Amygdala (tissue), 56 donors: ENCODE data around the gene HTR6.
A peak's percentile ranks its signal among the peaks of the same experiment; 100 is the strongest.
"Not testable (repeated sequence)": the region's sequence is repeated elsewhere in the genome, so short reads cannot be mapped to it uniquely, and the experiment has no call there.

ENCODE experiments used
- DNase-seq, 56 donors: peaks; one replicate each; lab custom pipeline; 2025; lab: John Stamatoyannopoulos, UW

The HTR6 gene

GRCh38 chr1:19664453-19665185 lies at the start of gene HTR6:
Gene HTR6, plus strand, starts transcription at chr1:19664875. Its CDS starts 879 bp downstream, at chr1:19665754.
- peak in 1 of 56 donors; percentile 22 for DNase-seq

GRCh38 chr1:19615438-19615837 lies 49.2 kb upstream of the HTR6 start:
- DNase-seq: no peak

GRCh38 chr1:19616489-19616888 lies 48.2 kb upstream of the HTR6 start:
- no peak for DNase-seq

- DNase-seq: no peak
These were observed 47.3 kb upstream of the HTR6 start for GRCh38 chr1:19617376-19617775.

GRCh38 chr1:19618428-19618827 lies 46.2 kb upstream of the HTR6 start:
- no peak for DNase-seq

GRCh38 chr1:19619697-19620384 lies 44.8 kb upstream of the HTR6 start:
- no peak for DNase-seq

GRCh38 chr1:19620786-19621185 lies 43.9 kb upstream of the HTR6 start:
- no peak for DNase-seq

GRCh38 chr1:19621274-19621950 lies 43.3 kb upstream of the HTR6 start:
- no peak for DNase-seq

GRCh38 chr1:19622204-19622603 lies 42.5 kb upstream of the HTR6 start:
- no peak for DNase-seq

- no peak for DNase-seq
These were observed 41.2 kb upstream of the HTR6 start for GRCh38 chr1:19623523-19623922.

- DNase-seq: no peak
These were observed 39.3 kb upstream of the HTR6 start for GRCh38 chr1:19625291-19625937.

GRCh38 chr1:19628879-19629278 lies 35.8 kb upstream of the HTR6 start:
- DNase-seq: peak in 17 of 56 donors; percentile 6 to 53 (median 34)

- no peak for DNase-seq
These were observed 35.3 kb upstream of the HTR6 start for GRCh38 chr1:19629357-19629756.

GRCh38 chr1:19630192-19630591 lies 34.5 kb upstream of the HTR6 start:
- DNase-seq: not testable (repeated sequence)

GRCh38 chr1:19630720-19631395 lies 33.8 kb upstream of the HTR6 start:
- DNase-seq: no peak

GRCh38 chr1:19632211-19632610 lies 32.5 kb upstream of the HTR6 start:
- no peak for DNase-seq

GRCh38 chr1:19633106-19633505 lies 31.6 kb upstream of the HTR6 start:
- no peak for DNase-seq

GRCh38 chr1:19635064-19635463 lies 29.6 kb upstream of the HTR6 start:
- DNase-seq: not testable (repeated sequence)

GRCh38 chr1:19635646-19636045 lies 29.0 kb upstream of the HTR6 start:
- no peak for DNase-seq

- DNase-seq: no peak
These were observed 28.6 kb upstream of the HTR6 start for GRCh38 chr1:19636065-19636464.
